Neural progenitor cell (in vitro differentiated cells): ENCODE measurements around the gene TRPM3. TPM values are rescaled to one million over a fixed set of nuclear protein-coding genes. Genes with fewer than 3 reads are reported as not detected.

ENCODE experiments used
- DNase-seq: peaks from one replicate; pipeline ENCODE4 v3.0.0-alpha.2; 2016; ENCODE audit warnings: low spot score
- H2AFZ ChIP-seq: fragments of 200-600 bp; sonication (generic); replicated peaks from 2 replicates; pipeline ENCODE4 v1.6.1; 2016; ENCODE audit warnings: antibody characterized with exemption
- H3F3A ChIP-seq: fragments of 200-600 bp; sonication (generic); 2 replicates; pipeline ENCODE4 v1.6.1; 2016; ENCODE audit warnings: antibody characterized with exemption, low read depth
- H3K27ac ChIP-seq: fragments of 200-600 bp; sonication (generic); 2 replicates; pipeline ENCODE4 v1.5.1; 2016; ENCODE audit warnings: mild to moderate bottlenecking
- H3K27me3 ChIP-seq: fragments of 200-600 bp; sonication (generic); 2 replicates; pipeline ENCODE4 v1.6.1; 2016; ENCODE audit warnings: mild to moderate bottlenecking, moderate library complexity
- H3K36me3 ChIP-seq: fragments of 200-600 bp; sonication (generic); 2 replicates; pipeline ENCODE4 v1.5.1; 2016
- H3K4me1 ChIP-seq: fragments of 200-600 bp; sonication (generic); 2 replicates; pipeline ENCODE4 v1.6.1; 2016; ENCODE audit warnings: mixed run types
- H3K4me2 ChIP-seq: fragments of 200-600 bp; sonication (generic); 2 replicates; pipeline ENCODE4 v1.6.1; 2016
- H3K4me3 ChIP-seq: fragments of 200-600 bp; sonication (generic); 2 replicates; pipeline ENCODE4 v1.5.1; 2016
- H3K79me2 ChIP-seq: fragments of 200-600 bp; sonication (generic); 2 replicates; pipeline ENCODE4 v1.6.1; 2016; ENCODE audit warnings: low read depth
- H3K9ac ChIP-seq: fragments of 200-600 bp; sonication (generic); 2 replicates; pipeline ENCODE4 v1.6.1; 2016
- H3K9me3 ChIP-seq: fragments of 200-600 bp; sonication (generic); 2 replicates; pipeline ENCODE4 v1.5.1; 2016; ENCODE audit warnings: low read depth
- H4K20me1 ChIP-seq: fragments of 200-600 bp; sonication (generic); 2 replicates; pipeline ENCODE4 v1.6.1; 2016; ENCODE audit warnings: low read depth
- H3K27ac Mint-ChIP-seq: 3 replicates; pipeline ENCODE4 v1.8.0; 2021; ENCODE audit warnings: mixed read lengths
- H3K27me3 Mint-ChIP-seq: 2 replicates; pipeline ENCODE4 v1.8.0; 2022; ENCODE audit warnings: low read depth, mild to moderate bottlenecking, inconsistent platforms, moderate library complexity, mixed read lengths; ENCODE audit not compliant: insufficient read depth
- H3K36me3 Mint-ChIP-seq: 3 replicates; pipeline ENCODE4 v1.8.0; 2021; ENCODE audit warnings: mixed read lengths
- H3K4me1 Mint-ChIP-seq: 3 replicates; pipeline ENCODE4 v1.8.0; 2021; ENCODE audit warnings: mixed read lengths
- H3K4me3 Mint-ChIP-seq: 3 replicates; pipeline ENCODE4 v1.8.0; 2021; ENCODE audit warnings: mild to moderate bottlenecking, moderate library complexity, mixed read lengths
- H3K9me3 Mint-ChIP-seq: 3 replicates; pipeline ENCODE4 v1.8.0; 2020; ENCODE audit warnings: mixed read lengths
- EZH2 ChIP-seq: fragments of 200-600 bp; sonication (generic); IDR thresholded peaks from 2 replicates; pipeline ENCODE4 v1.6.1; 2017; ENCODE audit warnings: antibody characterized with exemption, mild to moderate bottlenecking, moderate library complexity
- EZH2phosphoT487 ChIP-seq: fragments of 200-600 bp; sonication (generic); IDR thresholded peaks from 2 replicates; pipeline ENCODE4 v1.6.1; 2017; ENCODE audit warnings: antibody characterized with exemption
- total RNA-seq: library from RNA; depleted of rRNA; stranded (reverse); fragments of >200 nt; gene quantifications from 2 replicates; pipeline ENCODE4 v1.2.3, GENCODE V29; 2015; ENCODE audit warnings: low replicate concordance
- TF ChIP-seq, protein P1 (sequence below): fragments of 200-600 bp; sonication (generic); IDR thresholded peaks from 2 replicates; pipeline ENCODE4 v1.5.1; 2017; ENCODE audit warnings: antibody characterized with exemption, mild to moderate bottlenecking

Gene TRPM3
- total RNA-seq, 1 donor from 2014 or later: 37.2 TPM

DNA sequence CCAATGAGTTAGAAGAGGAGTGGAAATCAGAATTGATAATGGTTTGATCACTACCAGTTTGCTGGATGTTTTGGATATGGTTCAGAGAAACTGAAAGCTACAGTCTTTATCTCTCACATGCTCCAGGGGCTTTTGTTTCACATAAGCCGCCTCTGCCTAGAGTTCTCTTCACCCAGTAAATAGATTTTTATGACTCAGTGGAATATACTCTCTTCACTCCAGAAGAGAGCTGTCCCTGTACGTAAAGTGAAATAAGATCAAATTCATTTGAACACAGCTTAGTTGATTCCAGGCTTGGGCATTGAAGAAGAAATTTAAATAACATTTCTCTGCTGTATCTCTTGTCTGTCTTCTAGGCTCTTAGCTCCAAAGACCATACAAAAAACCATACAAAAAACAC lies 184.9 kb downstream of the TRPM3 start:
- no peak overlapping the region for H2AFZ ChIP-seq
- no peaks in the 10 kb centered on the region for H3K9me3 ChIP-seq
- H3K79me2 ChIP-seq: peaks cover 19% of the 10 kb centered on the region
- Mint-ChIP-seq H3K27ac (no peak overlapping the region), H3K9me3 (no peaks in the 10 kb centered on the region), H3K27me3 (peaks cover 3% of the 10 kb centered on the region), H3K36me3 (peaks cover 4% of the 10 kb centered on the region), H3K4me3 (no peak overlapping the region), H3K4me1 (peaks cover 11% of the 10 kb centered on the region)
- no peaks in the 10 kb centered on the region for H3K27me3 ChIP-seq
- H3K9ac ChIP-seq: no peak overlapping the region
- DNase-seq: no peak
- peak overlapping the region; percentile 29 for H3K4me2 ChIP-seq
- no peak for TF ChIP-seq EZH2
- TF ChIP-seq, protein P1, sequence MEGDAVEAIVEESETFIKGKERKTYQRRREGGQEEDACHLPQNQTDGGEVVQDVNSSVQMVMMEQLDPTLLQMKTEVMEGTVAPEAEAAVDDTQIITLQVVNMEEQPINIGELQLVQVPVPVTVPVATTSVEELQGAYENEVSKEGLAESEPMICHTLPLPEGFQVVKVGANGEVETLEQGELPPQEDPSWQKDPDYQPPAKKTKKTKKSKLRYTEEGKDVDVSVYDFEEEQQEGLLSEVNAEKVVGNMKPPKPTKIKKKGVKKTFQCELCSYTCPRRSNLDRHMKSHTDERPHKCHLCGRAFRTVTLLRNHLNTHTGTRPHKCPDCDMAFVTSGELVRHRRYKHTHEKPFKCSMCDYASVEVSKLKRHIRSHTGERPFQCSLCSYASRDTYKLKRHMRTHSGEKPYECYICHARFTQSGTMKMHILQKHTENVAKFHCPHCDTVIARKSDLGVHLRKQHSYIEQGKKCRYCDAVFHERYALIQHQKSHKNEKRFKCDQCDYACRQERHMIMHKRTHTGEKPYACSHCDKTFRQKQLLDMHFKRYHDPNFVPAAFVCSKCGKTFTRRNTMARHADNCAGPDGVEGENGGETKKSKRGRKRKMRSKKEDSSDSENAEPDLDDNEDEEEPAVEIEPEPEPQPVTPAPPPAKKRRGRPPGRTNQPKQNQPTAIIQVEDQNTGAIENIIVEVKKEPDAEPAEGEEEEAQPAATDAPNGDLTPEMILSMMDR: no peak
- no peak for TF ChIP-seq EZH2phosphoT487
- no peak overlapping the region for H3K4me3 ChIP-seq
- no peak overlapping the region for H3K27ac ChIP-seq
- H4K20me1 ChIP-seq: no peaks in the 10 kb centered on the region
- peaks cover 4% of the 10 kb centered on the region for H3F3A ChIP-seq
- no peaks in the 10 kb centered on the region for H3K36me3 ChIP-seq
- H3K4me1 ChIP-seq: peaks cover 49% of the 10 kb centered on the region

DNA sequence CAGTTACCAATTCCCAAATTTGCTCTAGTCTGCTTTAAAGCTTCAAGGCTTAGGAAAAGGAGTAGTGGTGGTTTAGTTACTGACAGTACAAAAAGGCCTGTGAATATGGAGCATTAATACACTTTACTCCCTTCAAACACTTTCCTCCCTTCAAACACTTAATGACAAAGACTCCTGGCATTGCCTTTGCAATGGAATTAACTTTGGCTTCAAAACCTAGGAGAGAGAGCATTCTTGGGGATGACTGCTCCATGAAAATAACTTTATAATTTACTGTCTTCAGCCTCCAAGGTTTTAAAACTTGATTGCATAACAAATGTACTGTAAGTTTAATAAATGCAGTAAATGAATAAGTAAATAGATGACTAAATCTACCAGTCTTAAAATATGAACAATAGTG lies 185.6 kb downstream of the TRPM3 start:
- Histone ChIP-seq H3F3A (peaks cover 4% of the 10 kb centered on the region), H3K9ac (no peak overlapping the region), H3K27ac (no peak overlapping the region), H3K4me3 (no peak overlapping the region), H3K79me2 (peaks cover 19% of the 10 kb centered on the region), H3K27me3 (no peaks in the 10 kb centered on the region), H2AFZ (no peak overlapping the region), H3K9me3 (no peaks in the 10 kb centered on the region), H3K36me3 (no peaks in the 10 kb centered on the region), H3K4me1 (peaks cover 44% of the 10 kb centered on the region), H4K20me1 (no peaks in the 10 kb centered on the region), H3K4me2 (peak overlapping the region; percentile 29)
- DNase-seq: no peak
- peaks cover 2% of the 10 kb centered on the region for H3K36me3 Mint-ChIP-seq
- H3K4me3 Mint-ChIP-seq: no peak overlapping the region
- peaks cover 3% of the 10 kb centered on the region for H3K27me3 Mint-ChIP-seq
- H3K4me1 Mint-ChIP-seq: peaks cover 11% of the 10 kb centered on the region
- no peaks in the 10 kb centered on the region for H3K9me3 Mint-ChIP-seq
- TF ChIP-seq, protein P1: no peak
- no peak for TF ChIP-seq EZH2
- H3K27ac Mint-ChIP-seq: no peak overlapping the region

DNA sequence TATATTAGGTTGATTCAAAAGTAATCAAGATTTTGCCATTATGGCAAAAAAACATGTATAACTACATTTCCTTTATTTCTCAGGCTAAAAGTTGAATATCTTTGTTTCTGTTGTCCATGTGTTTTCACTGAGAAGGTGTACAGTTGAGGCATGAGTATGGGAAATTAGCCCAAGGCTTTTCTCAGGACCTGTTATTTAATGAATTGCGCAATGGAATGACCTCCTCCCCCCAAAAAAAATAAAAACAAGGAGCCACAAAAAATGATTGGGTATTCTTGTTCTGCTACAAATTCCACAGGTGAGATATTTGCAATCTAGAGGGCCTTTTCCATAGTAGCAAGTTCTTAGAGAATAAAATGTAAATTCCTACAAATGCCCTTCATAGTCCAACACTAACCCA lies 186.8 kb downstream of the TRPM3 start:
- H3K4me2 ChIP-seq: no peak overlapping the region
- no peak overlapping the region for H2AFZ ChIP-seq
- DNase-seq: no peak
- TF ChIP-seq EZH2phosphoT487: no peak
- no peak for TF ChIP-seq EZH2
- TF ChIP-seq, protein P1: no peak
- no peaks in the 10 kb centered on the region for H3K9me3 Mint-ChIP-seq
- H3K27me3 Mint-ChIP-seq: peaks cover 3% of the 10 kb centered on the region
- H4K20me1 ChIP-seq: no peaks in the 10 kb centered on the region
- H3F3A ChIP-seq: peaks cover 4% of the 10 kb centered on the region
- H3K4me3 ChIP-seq: no peak overlapping the region
- H3K9me3 ChIP-seq: no peaks in the 10 kb centered on the region
- H3K36me3 Mint-ChIP-seq: no peaks in the 10 kb centered on the region
- no peak overlapping the region for H3K4me3 Mint-ChIP-seq
- peaks cover 32% of the 10 kb centered on the region for H3K4me1 ChIP-seq
- H3K36me3 ChIP-seq: no peaks in the 10 kb centered on the region
- no peak overlapping the region for H3K27ac Mint-ChIP-seq
- H3K9ac ChIP-seq: no peak overlapping the region
- H3K27ac ChIP-seq: no peak overlapping the region
- H3K27me3 ChIP-seq: no peaks in the 10 kb centered on the region
- peaks cover 11% of the 10 kb centered on the region for H3K4me1 Mint-ChIP-seq
- H3K79me2 ChIP-seq: peaks cover 19% of the 10 kb centered on the region
